IPS DF 6.9 (cell line): Measurements from ENCODE around the gene SLC6A4.
"Not testable (repeated sequence)": the region's sequence is repeated elsewhere in the genome, so short reads cannot be mapped to it uniquely, and the experiment has no call there.

Experiments used
- DNase-seq: peaks from one replicate; pipeline ENCODE4 v3.0.0-alpha.2; 2013; ENCODE audit warnings: low read depth, low spot score
- H3K27ac ChIP-seq: one replicate; pipeline ENCODE4 v1.5.1; 2013; ENCODE audit warnings: low read length, control low read depth
- H3K27me3 ChIP-seq: 2 replicates; pipeline ENCODE4 v1.6.1; 2013; ENCODE audit warnings: mild to moderate bottlenecking, low read length; ENCODE audit not compliant: control insufficient read depth, insufficient read depth
- H3K36me3 ChIP-seq: 2 replicates; pipeline ENCODE4 v1.6.1; 2013; ENCODE audit warnings: low read length; ENCODE audit not compliant: control insufficient read depth, insufficient read depth
- H3K4me1 ChIP-seq: 2 replicates; pipeline ENCODE4 v1.6.1; 2013; ENCODE audit warnings: low read length; ENCODE audit not compliant: control insufficient read depth, insufficient read depth
- H3K4me3 ChIP-seq: 2 replicates; pipeline ENCODE4 v1.5.1; 2013; ENCODE audit warnings: mild to moderate bottlenecking, low read length
- H3K9me3 ChIP-seq: 2 replicates; pipeline ENCODE4 v1.6.1; 2013; ENCODE audit warnings: low read length, inconsistent platforms; ENCODE audit not compliant: control insufficient read depth, insufficient read depth
- WGBS: extraction: QIAGEN DNeasy Blood & Tissue Kit; methylation state at CpG from one replicate; pipeline ENCODE4 v1.1.7; 2013; ENCODE audit warnings: mixed read lengths, missing lambda C conversion rate; ENCODE audit not compliant: insufficient read length, insufficient coverage; 5-methylcytosine and 5-hydroxymethylcytosine counted together

The SLC6A4 gene

GRCh38 chr17:30160419-30161172, 74.9 kb downstream of the SLC6A4 start:
- WGBS, result no CpG with 5 or more reads among the region's 3 CpGs
- H3K4me1 ChIP-seq, result no peaks in the 10 kb centered on the region
- H3K27ac ChIP-seq, result no peak overlapping the region
- DNase-seq, result no peak
- H3K27me3 ChIP-seq, result no peaks in the 10 kb centered on the region
- no peaks in the 10 kb centered on the region for H3K9me3 ChIP-seq
- no peak overlapping the region for H3K4me3 ChIP-seq
- H3K36me3 ChIP-seq, result no peaks in the 10 kb centered on the region

- no peak overlapping the region for H3K4me3 ChIP-seq
- no peaks in the 10 kb centered on the region for H3K4me1 ChIP-seq
- WGBS, result no CpG with 5 or more reads among the region's 3 CpGs
- DNase-seq, result no peak
- H3K27ac ChIP-seq, result no peak overlapping the region
- no peaks in the 10 kb centered on the region for H3K9me3 ChIP-seq
- no peaks in the 10 kb centered on the region for H3K36me3 ChIP-seq
- no peaks in the 10 kb centered on the region for H3K27me3 ChIP-seq
These were observed 76.4 kb downstream of the SLC6A4 start for GRCh38 chr17:30158896-30159625.

- DNase-seq, result no peak
- no peaks in the 10 kb centered on the region for H3K27me3 ChIP-seq
- H3K36me3 ChIP-seq, result no peaks in the 10 kb centered on the region
- H3K27ac ChIP-seq, result no peak overlapping the region
- H3K4me3 ChIP-seq, result no peak overlapping the region
- no peaks in the 10 kb centered on the region for H3K4me1 ChIP-seq
- no peaks in the 10 kb centered on the region for H3K9me3 ChIP-seq
- no CpG with 5 or more reads among the region's 2 CpGs for WGBS
These were observed 80.1 kb downstream of the SLC6A4 start for GRCh38 chr17:30155389-30155788.

GRCh38 chr17:30153463-30153862, 82.0 kb downstream of the SLC6A4 start:
- H3K9me3 ChIP-seq, result no peaks in the 10 kb centered on the region
- no peak overlapping the region for H3K4me3 ChIP-seq
- no peaks in the 10 kb centered on the region for H3K4me1 ChIP-seq
- H3K27me3 ChIP-seq, result no peaks in the 10 kb centered on the region
- no peaks in the 10 kb centered on the region for H3K36me3 ChIP-seq
- H3K27ac ChIP-seq, result no peak overlapping the region
- DNase-seq, result no peak

GRCh38 chr17:30151471-30151870, 84.0 kb downstream of the SLC6A4 start:
- no CpG with 5 or more reads among the region's 4 CpGs for WGBS
- H3K9me3 ChIP-seq, result no peaks in the 10 kb centered on the region
- no peaks in the 10 kb centered on the region for H3K36me3 ChIP-seq
- no peak overlapping the region for H3K27ac ChIP-seq
- H3K4me3 ChIP-seq, result no peak overlapping the region
- H3K4me1 ChIP-seq, result no peaks in the 10 kb centered on the region
- no peak for DNase-seq
- H3K27me3 ChIP-seq, result no peaks in the 10 kb centered on the region

- H3K27me3 ChIP-seq, result no peaks in the 10 kb centered on the region
- H3K4me3 ChIP-seq, result no peak overlapping the region
- WGBS, result no CpG with 5 or more reads among the region's 1 CpG
- no peak overlapping the region for H3K27ac ChIP-seq
- DNase-seq, result no peak
- no peaks in the 10 kb centered on the region for H3K36me3 ChIP-seq
- no peaks in the 10 kb centered on the region for H3K9me3 ChIP-seq
- H3K4me1 ChIP-seq, result no peaks in the 10 kb centered on the region
These were observed 87.1 kb downstream of the SLC6A4 start for GRCh38 chr17:30148376-30148775.

- H3K36me3 ChIP-seq, H3K27me3 ChIP-seq, H3K4me3 ChIP-seq, H3K9me3 ChIP-seq, H3K27ac ChIP-seq, H3K4me1 ChIP-seq, DNase-seq: not testable (repeated sequence)
- WGBS, result no CpG with 5 or more reads among the region's 6 CpGs
These were observed 87.6 kb downstream of the SLC6A4 start for GRCh38 chr17:30147860-30148259.
